Brain microvascular endothelial cell (primary cell): ENCODE data around the gene SAG.

ENCODE experiments used
- DNase-seq: peaks from one replicate; pipeline ENCODE4 v3.0.0-alpha.2; 2020
- H3K27ac ChIP-seq: fragments of 250-450 bp; sonication (Bioruptor Pico); 2 replicates; pipeline ENCODE4 v1.5.1; 2020; ENCODE audit warnings: mild to moderate bottlenecking, moderate library complexity
- H3K27me3 ChIP-seq: fragments of 250-450 bp; sonication (Bioruptor Pico); replicated peaks from 2 replicates; pipeline ENCODE4 v1.5.1; 2020; ENCODE audit warnings: mild to moderate bottlenecking
- H3K36me3 ChIP-seq: fragments of 250-450 bp; sonication (Bioruptor Pico); replicated peaks from 2 replicates; pipeline ENCODE4 v1.5.1; 2020; ENCODE audit warnings: mild to moderate bottlenecking
- H3K4me3 ChIP-seq: 2 replicates; pipeline ENCODE4 v1.5.1; 2011; ENCODE audit warnings: low read depth, mild to moderate bottlenecking, control low read depth, low read length, moderate library complexity
- CTCF ChIP-seq: IDR thresholded peaks from 2 replicates; pipeline ENCODE4 v1.5.1; 2011; ENCODE audit warnings: low read depth, mild to moderate bottlenecking, moderate library complexity, low read length, control low read depth, inconsistent platforms; ENCODE audit errors: missing control alignments
- in situ Hi-C: cut with HindIII; loops from 2 replicates; pipeline ENCODE4 v1.10.0; 2017; ENCODE audit warnings: low sequenced_read_pairs, low pct_ligation_motif_present

Gene SAG

GRCh38 chr2:233339427-233339826 lies 31.8 kb downstream of the SAG start:
- no peak overlapping the region for H3K4me3 ChIP-seq
- no peaks in the 10 kb centered on the region for H3K27me3 ChIP-seq
- DNase-seq = no peak
- H3K36me3 ChIP-seq = no peaks in the 10 kb centered on the region
- TF ChIP-seq CTCF = no peak
- H3K27ac ChIP-seq = no peak overlapping the region
- in situ Hi-C loops = no loop called here

- no peak for TF ChIP-seq CTCF
- no peak for DNase-seq
- in situ Hi-C loops = no loop called here
- Histone ChIP-seq H3K4me3 (no peak overlapping the region), H3K36me3 (no peaks in the 10 kb centered on the region), H3K27ac (no peak overlapping the region), H3K27me3 (no peaks in the 10 kb centered on the region)
Measured at GRCh38 chr2:233341296-233341695, 33.7 kb downstream of the SAG start.

GRCh38 chr2:233342301-233342700 lies 34.7 kb downstream of the SAG start:
- in situ Hi-C loops = no loop called here
- Histone ChIP-seq H3K27ac (no peak overlapping the region), H3K36me3 (no peaks in the 10 kb centered on the region), H3K27me3 (no peaks in the 10 kb centered on the region), H3K4me3 (no peak overlapping the region)
- TF ChIP-seq CTCF = no peak
- no peak for DNase-seq

GRCh38 chr2:233343171-233343705 lies 35.6 kb downstream of the SAG start:
- Histone ChIP-seq H3K4me3 (no peak overlapping the region), H3K36me3 (no peaks in the 10 kb centered on the region), H3K27ac (no peak overlapping the region), H3K27me3 (no peaks in the 10 kb centered on the region)
- in situ Hi-C loops = no loop called here
- TF ChIP-seq CTCF = no peak
- no peak for DNase-seq

- H3K27me3 ChIP-seq = no peaks in the 10 kb centered on the region
- in situ Hi-C loops = no loop called here
- no peak for DNase-seq
- no peak overlapping the region for H3K4me3 ChIP-seq
- no peaks in the 10 kb centered on the region for H3K36me3 ChIP-seq
- TF ChIP-seq CTCF = no peak
- H3K27ac ChIP-seq = no peak overlapping the region
Measured at GRCh38 chr2:233346376-233346775, 38.8 kb downstream of the SAG start.

GRCh38 chr2:233346930-233347329 lies 39.3 kb downstream of the SAG start:
- Histone ChIP-seq H3K36me3 (no peaks in the 10 kb centered on the region), H3K4me3 (no peak overlapping the region), H3K27me3 (no peaks in the 10 kb centered on the region), H3K27ac (no peak overlapping the region)
- in situ Hi-C loops = no loop called here
- TF ChIP-seq CTCF = no peak
- DNase-seq = no peak
